H1 (cell line): ENCODE measurements around the gene MKNK2. TPM values are rescaled to one million over a fixed set of nuclear protein-coding genes. Genes with fewer than 3 reads are reported as not detected.

ENCODE experiments used
- CTBP2 ChIP-seq: IDR thresholded peaks from 2 replicates; pipeline ENCODE4 v1.7.0; 2011; ENCODE audit warnings: borderline replicate concordance, mild to moderate bottlenecking, moderate library complexity, mixed read lengths, low read length; ENCODE audit not compliant: insufficient read depth, insufficient read length
- JUND ChIP-seq: IDR thresholded peaks from 2 replicates; pipeline ENCODE4 v1.6.1; 2011; ENCODE audit warnings: mild to moderate bottlenecking, improper control_type of control experiment, low read length
- polyA plus RNA-seq, 7 experiments: library from polyadenylated mRNA; depleted of rRNA in 3 of 7; stranded (reverse) in 5 of 7; unstranded in 2 of 7; fragments of >200 nt in 5 of 7; fragments of 200-250 nt in 2 of 7; gene quantifications; 1 replicate in 5 of 7; 2 replicates in 1 of 7; 4 replicates in 1 of 7; pipeline versions ENCODE4 v1.2.1 to v1.2.3, GENCODE V29; 2011 to 2013; ENCODE audit warnings: missing spikeins in 2 of 7, mixed read lengths in 2 of 7
- total RNA-seq: library from RNA; stranded (reverse); fragmentation: NEBNext Ultra II Directional; extraction: Animal tissue kit (Norgen Biotek cat#: 25700); gene quantifications from 2 replicates; pipeline ENCODE4 v1.2.1, GENCODE V29; 2021

MKNK2 gene
- total and polyA plus RNA-seq, 2 of the 8 experiments (the other 6 are each of a cell fraction or from before 2014, with no cell fraction given), result 163 to 166 TPM

GRCh38 chr19:2040647-2041432 is 10.2 kb downstream of the MKNK2 start (continued):
- TF ChIP-seq JUND, result no peak
- no peak for TF ChIP-seq CTBP2
